HepG2 (cell line): Measurements from ENCODE around the gene COG5. TPM values are rescaled to one million over a fixed set of nuclear protein-coding genes. Genes with fewer than 3 reads are reported as not detected.

Experiments used
- ATAC-seq: fragments of 200-7000 bp; cut with Tn5 transposase; 3 replicates; pipeline ENCODE4 v1.9.1; 2020; ENCODE audit warnings: mild to moderate bottlenecking, moderate library complexity
- BruUV-seq: library from RNA; stranded (reverse); fragments of 400-500 nt; replicated peaks from 2 replicates; lab custom pipeline; 2021; lab: Mats Ljungman, UMichigan
- CTCF ChIA-PET: fragments of 300-600 bp; formaldehyde crosslinking; extraction: SDS; loops from one replicate; lab custom pipeline; 2021; ENCODE audit warnings: low total read pairs, inconsistent platforms, low intra/inter-chr PET ratio; lab: Yijun Ruan, JAX
- POLR2A ChIA-PET: fragments of 350-600 bp; sonication (Branson Sonifier 250); formaldehyde crosslinking; loops from one replicate; lab custom pipeline; 2020; ENCODE audit warnings: antibody characterized with exemption, inconsistent platforms; lab: Yijun Ruan, JAX
- DNase-seq: peaks from one replicate; pipeline ENCODE4 v3.0.0-alpha.2; 2015; ENCODE audit warnings: low spot score
- FAIRE-seq: peaks from 3 replicates; lab custom pipeline; 2011; peaks lifted over from hg19 to GRCh38; lab: Jason Lieb, UNC
- H2AFZ ChIP-seq: one replicate; pipeline ENCODE4 v1.6.1; 2011; ENCODE audit warnings: low read length, inconsistent platforms
- H3K27ac ChIP-seq: fragments of 300-600 bp; 3 replicates; pipeline ENCODE4 v1.8.0; 2011; ENCODE audit warnings: mixed run types, mild to moderate bottlenecking, mixed read lengths, low read length, inconsistent platforms; ENCODE audit not compliant: insufficient read depth; ENCODE audit errors: extremely low read length
- H3K27me3 ChIP-seq, 2 experiments: fragments of 200-600 bp in 1 of 2; 2 replicates in 1 of 2; 3 replicates in 1 of 2; pipeline versions ENCODE4 v1.6.0 to v1.8.0; 2011; ENCODE audit warnings: low read length in 2 of 2, mild to moderate bottlenecking in 2 of 2, moderate library complexity in 2 of 2, inconsistent platforms in 1 of 2; ENCODE audit not compliant: insufficient read depth in 2 of 2, control insufficient read depth in 1 of 2
- H3K36me3 ChIP-seq, 2 experiments: fragments of 200-600 bp in 1 of 2; replicated peaks in 1 of 2; 2 replicates in 1 of 2; 3 replicates in 1 of 2; pipeline versions ENCODE4 v1.5.1 to v1.8.0; 2011; ENCODE audit warnings: low read length in 2 of 2, inconsistent platforms in 1 of 2; ENCODE audit not compliant: insufficient read depth in 2 of 2, control insufficient read depth in 1 of 2
- H3K4me1 ChIP-seq: 2 replicates; pipeline ENCODE4 v1.5.1; 2012; ENCODE audit warnings: low read length, inconsistent platforms; ENCODE audit not compliant: insufficient read depth
- H3K4me2 ChIP-seq: 2 replicates; pipeline ENCODE4 v1.6.0; 2011; ENCODE audit warnings: low read depth, low read length, inconsistent platforms
- H3K4me3 ChIP-seq, 3 experiments: fragments of 200-600 bp in 1 of 3; sonication (generic), shearing (Covaris generic) in 1 of 3; replicated peaks in 1 of 3; 2 replicates each; pipeline ENCODE4 v1.5.1; 2011 to 2016; ENCODE audit warnings: low read length in 3 of 3, inconsistent platforms in 2 of 3, low read depth in 2 of 3, mild to moderate bottlenecking in 2 of 3, control low read depth in 1 of 3, mixed read lengths in 1 of 3; ENCODE audit not compliant: insufficient read depth in 1 of 3
- H3K79me2 ChIP-seq: one replicate; pipeline ENCODE4 v1.6.1; 2011; ENCODE audit warnings: low read length, inconsistent platforms; ENCODE audit not compliant: insufficient read depth
- H3K9ac ChIP-seq: 2 replicates; pipeline ENCODE4 v1.6.0; 2011; ENCODE audit warnings: mild to moderate bottlenecking, low read depth, low read length, inconsistent platforms; ENCODE audit not compliant: insufficient read depth
- H3K9me3 ChIP-seq: 2 replicates; pipeline ENCODE4 v1.5.1; 2012; ENCODE audit warnings: mild to moderate bottlenecking, low read length
- H4K20me1 ChIP-seq: 2 replicates; pipeline ENCODE4 v1.6.0; 2011; ENCODE audit warnings: inconsistent platforms, mild to moderate bottlenecking, low read length, moderate library complexity; ENCODE audit not compliant: insufficient read depth
- DMTF1 ChIP-seq: sonication (generic); formaldehyde crosslinking; IDR thresholded peaks from 2 replicates; pipeline ENCODE4 v1.4.0; 2020; ENCODE audit warnings: mild to moderate bottlenecking, missing genetic modification reagents
- HOXA3 ChIP-seq: sonication (generic); formaldehyde crosslinking; IDR thresholded peaks from 2 replicates; pipeline ENCODE4 v1.5.0; 2020; ENCODE audit warnings: missing genetic modification reagents
- NR2C2 ChIP-seq: sonication (generic); formaldehyde crosslinking; IDR thresholded peaks from 2 replicates; pipeline ENCODE4 v1.4.0; 2020; ENCODE audit warnings: missing genetic modification reagents, mild to moderate bottlenecking, moderate library complexity, borderline replicate concordance
- SNAPC5 ChIP-seq: sonication (generic); formaldehyde crosslinking; IDR thresholded peaks from 2 replicates; pipeline ENCODE4 v1.8.1; 2023; ENCODE audit warnings: mild to moderate bottlenecking, missing genetic modification reagents, borderline replicate concordance
- TP53 ChIP-seq: sonication (generic); formaldehyde crosslinking; conservative IDR thresholded peaks from 2 replicates; pipeline ENCODE4 v1.4.0; 2020; ENCODE audit warnings: missing genetic modification reagents
- ZNF275 ChIP-seq: sonication (generic); formaldehyde crosslinking; IDR thresholded peaks from 2 replicates; pipeline ENCODE4 v1.8.0; 2022; ENCODE audit warnings: missing genetic modification reagents, mild to moderate bottlenecking, inconsistent platforms, borderline replicate concordance
- ZNF33B ChIP-seq: sonication (generic); formaldehyde crosslinking; IDR thresholded peaks from 2 replicates; pipeline ENCODE4 v1.5.1; 2020; ENCODE audit warnings: mild to moderate bottlenecking, missing genetic modification reagents
- ZNF75D ChIP-seq: sonication (generic); formaldehyde crosslinking; IDR thresholded peaks from 2 replicates; pipeline ENCODE4 v1.8.1; 2023; ENCODE audit warnings: missing genetic modification reagents, mild to moderate bottlenecking, borderline replicate concordance
- WGBS: methylation state at CpG from one replicate; pipeline ENCODE4 v1.1.6; 2017; ENCODE audit warnings: low lambda C conversion rate; 5-methylcytosine and 5-hydroxymethylcytosine counted together
- in situ Hi-C: cut with HindIII; loops from 2 replicates; pipeline ENCODE4 v1.10.0; 2017; ENCODE audit warnings: low pct_unique_long_range_greater_than_20kb; ENCODE audit not compliant: extremely low pct_ligation_motif_present
- intact Hi-C: fragments of 100-400 bp; cut with micrococcal nuclease; formaldehyde crosslinking; loops from one replicate; pipeline ENCODE4 v1.10.0; 2022; ENCODE audit not compliant: unreplicated experiment
- polyA plus RNA-seq, 8 experiments: library from polyadenylated mRNA; depleted of rRNA in 3 of 8; stranded (reverse) in 7 of 8; unstranded in 1 of 8; fragments of >200 nt; fragmentation: Illumina TruSeq in 4 of 8; extraction: Trizol in 4 of 8; gene quantifications; 2 replicates each; pipeline versions ENCODE4 v1.2.1 to v1.2.3, GENCODE V29; 2011 to 2016; ENCODE audit warnings: low read depth in 4 of 8, missing spikeins in 1 of 8, mixed read lengths in 1 of 8; ENCODE audit not compliant: insufficient read depth in 1 of 8
- total RNA-seq, 5 experiments: library from RNA; depleted of rRNA; stranded (reverse); fragments of >200 nt; fragmentation: Illumina TruSeq; extraction: Trizol; gene quantifications; 2 replicates each; pipeline ENCODE4 v1.2.3, GENCODE V29; 2016; ENCODE audit warnings: low read depth in 1 of 5

COG5 gene
- total and polyA plus RNA-seq, 2 of the 13 experiments (the other 11 are each of a cell fraction or from before 2014, with no cell fraction given) = 20.4 to 31.3 TPM

- in situ Hi-C loops = no loop called here
- BruUV-seq = no TSS peak
- no peaks in the 10 kb centered on the region for H3K4me1 ChIP-seq
- no peak overlapping the region for H3K4me2 ChIP-seq
- no peak for ATAC-seq
- no peaks in the 10 kb centered on the region for H3K9me3 ChIP-seq
- H3K79me2 ChIP-seq = no peaks in the 10 kb centered on the region
- intact Hi-C loops = no loop called here
- no peaks in the 10 kb centered on the region for H3K27me3 ChIP-seq
- WGBS = 97% methylated on average over 5 of the region's 5 CpGs
- peaks cover 0 to 12% of the 10 kb centered on the region in 2 experiments; a peak in 1 of 5 replicates for H3K36me3 ChIP-seq
- no peak for DNase-seq
- CTCF ChIA-PET = no interaction called here
- FAIRE-seq = no peak
- no peak for TF ChIP-seq TP53 (CRISPR knock-in tag)
- TF ChIP-seq SNAPC5 (CRISPR knock-in tag) = no peak
- TF ChIP-seq HOXA3 = no peak
- no peak for TF ChIP-seq DMTF1 (CRISPR knock-in tag)
- no peak for TF ChIP-seq NR2C2 (CRISPR knock-in tag)
- TF ChIP-seq ZNF275 (CRISPR knock-in tag) = no peak
- no peak for TF ChIP-seq ZNF33B
- TF ChIP-seq ZNF75D (CRISPR knock-in tag) = no peak
- no peak overlapping the region for H3K4me3 ChIP-seq
- POLR2A ChIA-PET = no interaction called here
- H3K9ac ChIP-seq = no peak overlapping the region
- H3K27ac ChIP-seq = no peak overlapping the region
- H4K20me1 ChIP-seq = no peaks in the 10 kb centered on the region
- H2AFZ ChIP-seq = no peak overlapping the region
Observed at GRCh38 chr7:107588529-107589130, 24.9 kb upstream of the COG5 start.
